Inflammatory macrophage treated with lipopolysaccharide for 1 hour (primary cell): ENCODE measurements around the gene COPA.

ENCODE experiments used
- DNase-seq, 2 donors: peaks; one replicate each; pipeline ENCODE4 v3.0.0-alpha.2; 2020 to 2022

The COPA gene

DNA sequence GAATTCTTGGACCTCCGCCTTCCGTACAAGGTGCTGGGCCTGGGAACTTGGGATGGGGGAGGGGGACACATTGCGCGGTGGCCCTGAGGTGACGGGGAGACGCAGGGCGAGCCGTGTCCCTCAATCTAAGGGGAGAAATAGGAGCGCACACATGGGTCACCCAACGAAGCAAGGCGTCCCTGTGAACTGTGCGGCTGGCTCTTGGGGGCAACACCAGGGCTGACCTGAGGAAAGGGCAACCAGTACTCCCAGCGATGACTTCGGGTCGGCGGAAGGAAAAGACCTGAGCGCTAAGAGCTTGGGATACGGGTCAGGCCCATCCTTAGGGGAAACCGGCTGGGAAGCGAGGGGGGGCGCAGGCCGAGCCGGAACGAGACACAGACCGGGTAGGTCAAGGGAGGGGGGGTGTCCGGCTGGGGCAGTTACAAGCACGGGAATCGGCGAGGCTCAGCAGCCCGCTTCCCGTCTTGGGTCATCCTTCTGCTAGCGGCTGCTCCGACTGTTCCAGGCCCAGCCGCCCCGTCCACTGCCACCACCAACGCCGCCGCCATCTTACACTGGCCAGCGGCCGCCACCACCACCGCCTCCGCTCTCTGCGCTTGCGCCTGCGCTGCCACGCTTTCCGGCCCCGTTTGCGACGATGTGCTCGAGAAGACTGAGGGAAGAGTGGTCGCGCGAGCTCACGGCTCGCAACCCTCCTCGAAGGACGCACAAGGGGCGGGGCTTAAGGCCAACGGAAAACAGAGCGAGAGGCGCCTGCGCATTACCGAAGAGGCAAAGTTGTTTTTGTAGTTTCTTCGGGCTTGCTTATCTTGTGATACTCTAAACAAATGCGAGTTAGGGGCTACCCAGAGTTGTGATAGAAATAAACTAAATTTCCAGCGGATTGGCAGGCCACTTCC lies 80.9 kb downstream of the COPA start, which contains the start of gene DCAF8:
Gene DCAF8, minus strand, starts transcription at position 657 of the 902 bp plus-strand sequence. CDS start 18,541 bp downstream, outside the sequence.
- peak; percentile 98 to 99 for DNase-seq

DNA sequence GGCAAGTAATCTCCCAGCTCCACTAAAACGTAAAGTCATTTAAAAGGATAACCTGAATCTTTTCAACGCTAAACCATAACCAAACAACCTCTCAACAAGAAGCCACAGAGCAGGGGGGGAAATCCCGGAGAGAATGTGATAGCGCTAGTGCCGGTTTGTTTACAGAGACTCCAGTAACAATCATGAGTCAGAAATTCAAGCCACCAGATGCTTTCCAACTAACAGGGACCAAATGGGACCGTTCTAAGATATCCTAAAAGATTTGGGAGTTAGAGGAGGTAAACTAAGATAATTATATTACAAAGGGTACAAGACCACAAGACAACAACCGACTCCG lies 81.5 kb downstream of the COPA start:
- DNase-seq, result peak; percentile 67 to 70

DNA sequence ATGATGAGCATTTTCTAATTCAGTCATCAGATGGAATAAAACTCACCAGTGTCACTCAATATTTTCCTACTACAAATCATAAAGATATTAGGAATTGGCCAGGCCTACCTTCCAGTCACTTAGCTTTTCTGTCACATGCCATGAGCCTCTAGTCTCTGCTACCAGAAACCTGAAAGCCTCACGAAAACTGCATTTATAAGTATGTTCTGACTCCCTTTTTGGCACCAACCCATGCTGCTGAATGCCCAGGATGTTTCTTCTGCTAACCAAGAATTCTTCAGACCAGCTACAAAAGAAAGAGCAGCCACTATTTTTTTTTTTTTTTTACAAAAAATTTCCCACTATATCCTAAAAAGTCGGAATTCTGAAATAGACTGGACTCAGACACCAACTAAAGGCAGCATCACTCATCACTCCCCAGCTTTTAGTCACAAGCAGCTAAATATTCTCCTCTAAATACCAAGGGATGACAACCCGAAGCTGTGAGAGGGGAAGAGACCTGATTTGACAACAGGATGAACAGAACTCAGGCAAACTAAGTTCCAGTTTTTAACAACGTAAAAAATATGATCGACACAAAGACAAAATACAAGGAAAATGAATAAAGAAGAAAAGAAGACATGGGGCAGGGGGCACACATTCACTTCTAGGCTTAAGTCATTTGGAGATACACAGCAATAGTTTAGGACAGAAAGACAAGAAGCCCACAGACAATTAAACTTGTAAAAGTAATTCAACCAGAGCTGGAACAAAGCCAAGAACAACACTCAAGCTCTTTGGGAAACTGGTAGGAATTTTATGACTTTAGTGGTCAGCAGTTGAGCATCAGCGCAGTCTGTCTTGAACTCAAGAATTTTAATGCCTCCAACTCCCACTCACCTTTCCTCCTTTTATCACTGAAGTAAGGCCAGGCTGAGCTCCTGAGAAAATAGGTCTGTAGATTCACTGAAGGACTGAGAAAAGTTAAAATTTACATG lies 82.4 kb downstream of the COPA start:
- DNase-seq, result peak in 1 of 2 donors; percentile 18

- no peak for DNase-seq
These were observed 84.8 kb downstream of the COPA start for GRCh38 chr1:160258177-160258798.

GRCh38 chr1:160257411-160258015 lies 85.5 kb downstream of the COPA start:
- no peak for DNase-seq

DNA sequence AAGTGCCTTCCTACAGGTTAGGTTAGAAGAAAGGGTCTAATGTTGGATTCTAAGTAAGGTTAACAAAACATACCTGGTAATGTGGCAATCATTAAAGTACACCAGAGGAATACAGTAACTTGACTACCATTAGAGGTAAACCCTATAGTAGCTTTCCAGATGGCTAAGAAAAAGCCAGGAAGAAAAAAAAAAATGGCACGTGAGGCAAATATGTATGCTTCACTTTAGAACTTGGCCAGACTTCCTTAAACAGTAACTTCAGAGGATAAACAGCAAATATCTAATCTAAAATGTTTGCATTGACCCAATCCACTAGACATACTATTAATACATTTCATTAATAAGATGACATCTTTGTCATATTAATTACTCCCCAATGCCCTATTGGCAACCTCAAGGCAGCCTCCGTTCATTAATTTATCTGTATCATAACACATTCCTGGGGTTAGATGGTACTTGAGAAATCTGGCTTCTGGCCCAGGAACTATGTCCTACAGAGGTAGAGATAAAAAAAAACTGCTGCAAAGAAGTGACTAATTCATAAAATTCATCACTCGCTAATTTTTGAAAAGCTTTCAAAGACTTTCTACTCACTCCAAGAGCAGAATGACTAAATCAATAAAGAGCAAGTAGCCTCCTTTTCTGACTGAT lies 86.5 kb downstream of the COPA start:
- no peak for DNase-seq

DNA sequence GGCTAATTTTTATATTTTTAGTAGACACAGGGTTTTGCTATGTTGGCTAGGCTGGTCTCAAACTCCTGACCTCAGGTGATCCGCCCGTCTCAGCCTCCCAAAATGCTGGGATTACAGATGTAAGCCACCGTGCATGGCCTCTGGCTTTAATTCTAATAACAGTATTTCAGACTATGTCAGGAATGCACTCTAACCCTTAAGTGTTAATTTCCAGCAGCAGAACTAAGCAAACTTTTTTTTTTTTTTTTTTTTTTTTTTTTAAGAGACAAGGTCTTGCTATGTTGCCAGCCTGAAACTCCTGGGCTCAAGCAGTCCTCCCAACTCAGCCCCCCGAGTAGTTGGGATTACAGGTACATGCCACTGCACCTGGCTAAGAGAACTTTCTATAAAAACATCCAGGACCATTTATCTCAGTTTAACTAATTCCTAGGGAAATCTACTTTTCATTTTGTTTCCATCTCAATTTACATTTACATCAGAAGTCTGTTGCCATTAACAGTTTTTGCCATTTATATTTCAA lies 87.2 kb downstream of the COPA start:
- no peak for DNase-seq

DNA sequence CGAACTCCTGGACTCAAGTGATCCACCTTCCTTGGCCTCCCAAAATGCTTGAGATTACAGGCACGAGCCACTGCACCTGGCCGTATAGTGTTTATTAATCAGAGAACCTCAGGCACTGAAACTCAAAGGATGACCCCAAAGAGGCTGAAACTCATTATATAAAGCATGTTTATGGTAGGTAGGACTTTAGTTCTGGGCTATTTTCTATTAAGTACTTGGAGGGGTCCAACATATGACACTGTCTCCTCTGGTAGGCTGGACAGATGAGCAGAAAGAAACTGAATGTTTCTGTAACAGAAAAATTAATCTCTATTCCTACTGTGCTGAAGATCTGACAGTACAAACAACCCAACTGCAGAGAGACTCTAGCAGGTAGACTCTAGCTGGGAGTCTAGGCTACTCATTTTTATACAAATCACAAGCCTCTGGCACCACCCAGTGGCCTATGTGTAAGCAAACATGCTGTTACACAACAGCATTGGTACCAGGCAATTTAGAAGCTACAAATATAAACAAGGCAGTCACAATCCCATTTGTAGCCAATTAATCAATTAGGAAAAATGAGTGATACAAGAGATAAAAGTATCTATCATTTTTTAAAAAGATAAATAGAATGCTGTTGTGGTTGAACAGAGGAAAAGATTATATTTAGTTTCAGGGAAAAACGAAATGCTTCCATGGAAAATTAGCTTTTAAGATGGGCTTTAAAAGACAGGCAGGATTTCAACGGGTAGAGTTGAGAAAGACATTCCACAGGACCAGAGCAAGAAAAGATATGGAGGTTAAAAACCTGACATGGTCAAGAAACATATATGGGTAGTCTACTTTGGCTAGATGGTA lies 91.1 kb downstream of the COPA start:
- peak; percentile 66 to 79 for DNase-seq

DNA sequence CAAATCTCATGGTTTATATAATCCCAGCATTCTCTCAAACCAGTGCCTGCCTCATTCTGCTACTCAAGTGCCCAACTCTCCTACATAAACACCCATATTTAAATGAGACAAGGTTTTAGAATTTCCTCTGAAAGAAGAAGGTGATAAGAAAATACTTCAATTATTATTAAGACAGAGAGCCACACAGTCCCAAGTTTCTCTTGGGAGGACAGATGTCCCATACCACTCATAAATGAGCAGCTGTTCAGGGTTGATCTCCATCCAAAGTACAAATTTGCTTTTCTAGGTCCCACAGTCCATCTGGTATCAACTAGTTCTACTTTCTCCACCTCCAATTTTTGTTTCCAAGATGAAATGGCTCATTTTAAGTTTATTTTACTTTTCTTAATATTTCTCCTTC lies 92.0 kb downstream of the COPA start:
- no peak for DNase-seq

DNA sequence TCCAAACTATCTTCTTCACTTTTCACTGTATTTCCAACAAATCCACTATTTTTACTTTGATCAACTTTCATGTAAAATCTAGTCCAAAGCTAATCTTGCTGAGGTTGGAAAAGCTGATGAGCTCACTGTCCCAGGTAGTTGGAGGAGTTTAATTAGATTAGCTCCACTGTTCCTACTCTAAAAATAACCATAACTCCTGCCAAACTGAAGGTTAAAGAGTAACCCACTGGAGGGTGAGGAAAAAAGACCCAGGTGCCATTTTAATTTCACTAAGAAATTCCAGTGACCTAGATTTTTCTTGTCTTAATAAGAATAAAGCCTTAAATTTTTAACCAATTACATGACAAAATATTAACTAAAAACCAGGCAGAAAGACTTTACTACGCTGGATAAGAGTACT lies 96.0 kb downstream of the COPA start:
- DNase-seq, result no peak

DNA sequence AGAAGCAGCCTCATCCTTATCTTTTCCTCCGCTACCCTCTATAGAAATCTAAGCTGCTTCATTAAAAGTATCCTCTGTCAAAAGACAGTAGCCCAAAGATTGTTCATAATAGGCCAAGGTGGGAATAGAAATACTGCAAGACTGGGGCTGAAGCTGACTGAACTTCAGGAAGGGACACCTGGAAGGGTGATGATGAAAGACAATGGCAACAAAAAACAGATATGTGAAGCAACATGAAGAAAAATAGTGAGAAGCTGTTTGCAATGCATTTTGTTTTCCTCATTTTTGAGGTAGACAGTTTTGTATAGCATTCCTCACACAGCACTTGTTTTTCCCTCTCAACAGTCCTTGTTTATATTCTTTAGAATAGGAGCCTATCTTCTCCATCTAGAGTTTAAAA lies 97.6 kb downstream of the COPA start:
- no peak for DNase-seq

DNA sequence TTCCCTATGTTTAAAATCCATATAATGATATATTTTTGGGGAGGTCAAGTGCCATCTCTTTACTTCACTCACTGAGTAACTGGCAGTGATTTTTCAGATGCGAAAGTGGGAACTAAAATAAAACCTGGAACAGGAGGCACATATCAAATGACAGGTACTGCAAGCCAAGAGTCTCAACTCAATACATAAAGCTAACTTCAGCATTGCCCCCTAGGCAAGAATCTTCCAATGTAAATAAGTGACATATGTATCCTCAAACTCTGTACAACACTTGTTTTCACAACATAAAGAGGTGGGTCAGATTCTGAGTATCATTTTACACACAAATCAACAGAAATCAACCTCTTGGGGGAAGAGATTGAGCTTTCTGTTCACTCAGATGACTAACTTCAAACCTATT lies 98.8 kb downstream of the COPA start:
- DNase-seq, result no peak

DNA sequence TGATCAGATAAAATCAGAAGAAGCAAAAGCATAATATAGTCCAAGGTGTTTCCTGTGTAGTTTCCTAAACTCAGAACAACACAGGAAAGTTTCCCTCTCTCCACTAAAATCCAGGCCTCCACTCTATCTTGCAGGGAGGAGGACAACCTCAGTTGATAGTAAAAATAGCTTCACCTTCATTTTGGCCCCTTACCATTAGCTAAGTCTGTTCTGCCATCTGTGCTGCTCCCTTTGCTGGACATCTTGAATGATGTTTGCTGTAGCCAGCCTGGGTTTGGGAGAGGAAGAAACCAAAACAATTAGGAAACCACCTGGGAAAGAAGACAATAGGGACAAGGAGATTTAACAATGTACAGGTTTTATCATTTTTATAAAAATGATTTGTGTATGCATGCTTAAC lies 99.3 kb downstream of the COPA start:
- no peak for DNase-seq

DNA sequence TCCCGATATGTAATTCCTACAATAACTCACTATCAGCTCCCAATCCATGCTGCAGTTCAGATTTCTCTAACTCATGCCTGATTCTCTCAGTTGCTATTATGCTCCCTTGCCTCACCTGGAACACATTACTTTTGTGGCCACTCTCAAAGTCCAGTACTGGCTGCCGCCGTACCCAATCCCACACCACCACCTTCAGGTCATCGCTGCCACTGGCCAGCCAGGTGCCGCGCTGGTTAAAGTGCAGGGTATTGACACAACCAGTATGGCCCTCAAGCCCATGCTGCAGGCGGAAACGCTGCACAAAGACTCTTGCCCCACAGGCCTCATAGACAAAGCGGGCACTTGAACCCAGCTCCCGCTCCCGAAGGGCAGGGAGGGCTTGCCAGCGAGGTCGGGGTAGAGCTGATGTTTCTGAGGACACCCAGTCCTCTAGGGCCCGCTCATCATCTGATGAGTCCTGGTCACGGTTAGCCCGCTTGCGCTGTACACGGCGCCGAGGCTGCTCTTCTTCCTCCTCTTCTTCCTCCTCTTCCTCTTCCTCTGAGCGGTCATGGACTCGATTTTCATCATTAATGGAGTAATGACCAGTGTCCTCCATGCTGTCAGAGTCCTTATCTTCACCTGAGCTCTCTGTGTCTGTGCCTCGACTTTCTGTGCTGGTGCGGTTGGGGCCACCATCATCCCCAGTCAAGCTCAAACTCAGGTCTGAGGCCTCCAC lies 103.3 kb downstream of the COPA start:
- DNase-seq, result no peak
